Spleen (tissue), 11 donors: ENCODE results near the gene CWC22. TPM values are rescaled to one million over a fixed set of nuclear protein-coding genes. Genes with fewer than 3 reads are reported as not detected.

Source experiments
- DNase-seq: peaks from one replicate; pipeline ENCODE4 v3.0.0-alpha.2; 2020
- H3K27ac ChIP-seq, 8 donors: fragments of 200-600 bp; sonication (generic) in 7 of 8; 1 replicate in 4 of 8; 2 replicates in 4 of 8; pipeline versions ENCODE4 v1.5.0 to v1.8.0; 2016 to 2021; ENCODE audit warnings: inconsistent platforms in 4 of 8, mild to moderate bottlenecking in 4 of 8, moderate library complexity in 1 of 8
- H3K27me3 ChIP-seq, 7 donors: fragments of 200-600 bp; sonication (generic) in 6 of 7; replicated peaks in 1 of 7; 1 replicate in 4 of 7; 2 replicates in 3 of 7; pipeline versions ENCODE4 v1.5.0 to v1.8.0; 2016 to 2021; ENCODE audit warnings: inconsistent platforms in 3 of 7, mild to moderate bottlenecking in 1 of 7
- H3K36me3 ChIP-seq, 6 donors: fragments of 200-600 bp; sonication (generic) in 5 of 6; 1 replicate in 4 of 6; 2 replicates in 2 of 6; pipeline versions ENCODE4 v1.5.0 to v1.8.0; 2016 to 2021; ENCODE audit warnings: inconsistent platforms in 2 of 6
- H3K4me1 ChIP-seq, 6 donors: fragments of 200-600 bp; sonication (generic) in 5 of 6; 1 replicate in 3 of 6; 2 replicates in 3 of 6; pipeline versions ENCODE4 v1.5.0 to v1.8.0; 2016 to 2021; ENCODE audit warnings: inconsistent platforms in 3 of 6
- H3K4me3 ChIP-seq, 8 donors: fragments of 200-600 bp; sonication (generic) in 7 of 8; 1 replicate in 4 of 8; 2 replicates in 4 of 8; pipeline versions ENCODE4 v1.5.0 to v1.8.0; 2016 to 2021; ENCODE audit warnings: inconsistent platforms in 4 of 8, mild to moderate bottlenecking in 4 of 8, moderate library complexity in 2 of 8
- H3K9me3 ChIP-seq, 8 donors: fragments of 200-600 bp; sonication (generic) in 7 of 8; 1 replicate in 4 of 8; 2 replicates in 4 of 8; pipeline versions ENCODE4 v1.5.0 to v1.8.0; 2016 to 2021; ENCODE audit warnings: inconsistent platforms in 4 of 8
- POLR2A ChIP-seq, 3 donors: fragments of 450-650 bp; IDR thresholded peaks; one replicate each; pipeline ENCODE4 v1.5.1; 2017; ENCODE audit warnings: antibody characterized with exemption in 3 of 3, mild to moderate bottlenecking in 1 of 3
- POLR2AphosphoS5 ChIP-seq, 3 donors: sonication (generic); formaldehyde crosslinking; IDR thresholded peaks; one replicate each; pipeline ENCODE4 v1.5.1; 2017; ENCODE audit warnings: antibody characterized with exemption in 3 of 3
- WGBS, 5 donors: extraction: QIAGEN DNeasy Blood & Tissue Kit in 3 of 5; methylation state at CpG; one replicate each; pipeline versions ENCODE4 v1.1.5 to v1.1.7; 2013 to 2018; 5-methylcytosine and 5-hydroxymethylcytosine counted together
- intact Hi-C: fragments of 100-400 bp; cut with DNase I; formaldehyde crosslinking; loops from one replicate; pipeline ENCODE4 v1.15.0; 2023; ENCODE audit warnings: low total_unique reads
- polyA plus RNA-seq, 3 donors: library from polyadenylated mRNA; stranded (reverse); fragments of 200-250 nt; gene quantifications; one replicate each; pipeline ENCODE4 v1.2.1, GENCODE V29; 2013
- total RNA-seq, 7 donors: library from RNA; depleted of rRNA in 3 of 7; stranded (reverse); fragments of >200 nt in 3 of 7; fragmentation: NEBNext Ultra II Directional in 4 of 7; extraction: Animal tissue kit (Norgen Biotek cat#: 25700) in 4 of 7; gene quantifications; one replicate each; pipeline versions ENCODE4 v1.1.0 to v1.2.1, GENCODE V29; 2016 to 2021
- TF ChIP-seq, protein P1 (sequence below), 11 experiments: fragments of 200-600 bp in 7 of 11; fragments of 450-650 bp in 4 of 11; sonication (generic) in 4 of 11; IDR thresholded peaks in 8 of 11; conservative IDR thresholded peaks in 3 of 11; 1 replicate in 7 of 11; 2 replicates in 4 of 11; pipeline versions ENCODE4 v1.4.0 to v1.8.0; 2016 to 2021; ENCODE audit warnings: antibody characterized with exemption in 11 of 11, inconsistent platforms in 4 of 11, mild to moderate bottlenecking in 1 of 11
- donor health status: healthy with polysubstance abuse.
- donor health status: DM: no; HTN: no; CAD: no; lungs with moderate emphysema.
- donor health status: DM: no; HTN: no; CAD: no.
- donor health status: Bipolar disorder and iron deficiency.
- donor health status: healthy.
- donor health status: DM: no; HTN: no; CAD: no.
- donor health status: DM: yes; HTN: yes; CAD: no.

CWC22 gene
- total and polyA plus RNA-seq, 10 donors = 9.6 to 31.7 (median 21.5) TPM

DNA sequence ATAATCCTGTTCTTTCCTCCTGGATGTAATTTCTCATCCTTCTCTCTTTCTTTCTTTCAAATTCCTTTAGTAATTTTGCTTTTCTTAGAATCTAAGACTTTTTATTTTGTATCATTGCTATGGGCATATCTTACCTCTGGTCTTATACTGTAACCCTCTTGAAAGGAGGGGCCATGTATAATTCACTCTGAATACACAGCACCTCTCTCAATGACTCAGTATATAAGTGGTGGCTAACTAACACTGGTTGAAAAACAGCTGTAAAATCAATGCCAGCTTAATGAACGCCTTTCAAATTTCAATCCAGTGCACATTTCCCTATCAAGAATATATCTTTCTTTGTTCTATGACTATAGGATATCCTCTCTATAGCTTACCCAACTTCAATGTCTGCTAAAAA is 53.7 kb downstream of the CWC22 start:
- TF ChIP-seq POLR2A (IDR thresholded peaks at IDR 0.05) = no peak
- H3K4me1 ChIP-seq = no peaks in the 10 kb centered on the region
- no peaks in the 10 kb centered on the region for H3K9me3 ChIP-seq
- peaks cover 0 to 98% (median 79%) of the 10 kb centered on the region in 6 donors for H3K36me3 ChIP-seq
- H3K4me3 ChIP-seq = no peak overlapping the region
- DNase-seq = no peak
- no peak overlapping the region for H3K27ac ChIP-seq
- H3K27me3 ChIP-seq = no peaks in the 10 kb centered on the region
- intact Hi-C loops = no loop called here
- WGBS, 5 donors = 88 to 100% (median 97%) methylated on average over 1 of the region's 1 CpG

DNA sequence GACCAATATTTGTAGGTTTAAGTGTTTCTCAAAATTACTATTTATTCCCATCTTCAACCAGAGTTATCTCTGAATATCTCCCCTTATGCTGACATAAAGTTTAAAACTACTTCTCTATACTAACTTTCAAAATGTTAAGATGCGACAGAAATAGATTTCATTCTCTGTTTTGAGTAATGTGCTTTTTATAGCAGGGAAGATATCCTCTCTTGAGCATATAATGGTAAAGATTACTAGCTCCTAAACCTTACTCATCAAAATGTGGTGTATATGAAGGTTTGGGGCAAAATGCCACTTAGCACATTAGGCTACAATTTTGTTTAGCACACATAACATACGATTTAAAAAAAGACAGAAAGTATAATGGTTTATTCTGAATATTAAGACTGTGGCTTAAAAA is 54.4 kb downstream of the CWC22 start:
- no peak for DNase-seq
- intact Hi-C loops = no loop called here
- Histone ChIP-seq H3K27ac (no peak overlapping the region), H3K27me3 (no peaks in the 10 kb centered on the region), H3K4me1 (no peaks in the 10 kb centered on the region), H3K9me3 (no peaks in the 10 kb centered on the region), H3K4me3 (no peak overlapping the region), H3K36me3 (peaks cover 0 to 98% (median 75%) of the 10 kb centered on the region in 6 donors)
- TF ChIP-seq, protein P1, sequence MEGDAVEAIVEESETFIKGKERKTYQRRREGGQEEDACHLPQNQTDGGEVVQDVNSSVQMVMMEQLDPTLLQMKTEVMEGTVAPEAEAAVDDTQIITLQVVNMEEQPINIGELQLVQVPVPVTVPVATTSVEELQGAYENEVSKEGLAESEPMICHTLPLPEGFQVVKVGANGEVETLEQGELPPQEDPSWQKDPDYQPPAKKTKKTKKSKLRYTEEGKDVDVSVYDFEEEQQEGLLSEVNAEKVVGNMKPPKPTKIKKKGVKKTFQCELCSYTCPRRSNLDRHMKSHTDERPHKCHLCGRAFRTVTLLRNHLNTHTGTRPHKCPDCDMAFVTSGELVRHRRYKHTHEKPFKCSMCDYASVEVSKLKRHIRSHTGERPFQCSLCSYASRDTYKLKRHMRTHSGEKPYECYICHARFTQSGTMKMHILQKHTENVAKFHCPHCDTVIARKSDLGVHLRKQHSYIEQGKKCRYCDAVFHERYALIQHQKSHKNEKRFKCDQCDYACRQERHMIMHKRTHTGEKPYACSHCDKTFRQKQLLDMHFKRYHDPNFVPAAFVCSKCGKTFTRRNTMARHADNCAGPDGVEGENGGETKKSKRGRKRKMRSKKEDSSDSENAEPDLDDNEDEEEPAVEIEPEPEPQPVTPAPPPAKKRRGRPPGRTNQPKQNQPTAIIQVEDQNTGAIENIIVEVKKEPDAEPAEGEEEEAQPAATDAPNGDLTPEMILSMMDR (IDR thresholded peaks at IDR 0.05 in 8 of 11, conservative IDR thresholded peaks at IDR 0.05 in 3 of 11) = no peak
- TF ChIP-seq POLR2A (IDR thresholded peaks at IDR 0.05) (no peak), POLR2AphosphoS5 (IDR thresholded peaks at IDR 0.05) (no peak)
- WGBS, 5 donors = 80 to 93% (median 88%) methylated on average over 2 of the region's 2 CpGs

DNA sequence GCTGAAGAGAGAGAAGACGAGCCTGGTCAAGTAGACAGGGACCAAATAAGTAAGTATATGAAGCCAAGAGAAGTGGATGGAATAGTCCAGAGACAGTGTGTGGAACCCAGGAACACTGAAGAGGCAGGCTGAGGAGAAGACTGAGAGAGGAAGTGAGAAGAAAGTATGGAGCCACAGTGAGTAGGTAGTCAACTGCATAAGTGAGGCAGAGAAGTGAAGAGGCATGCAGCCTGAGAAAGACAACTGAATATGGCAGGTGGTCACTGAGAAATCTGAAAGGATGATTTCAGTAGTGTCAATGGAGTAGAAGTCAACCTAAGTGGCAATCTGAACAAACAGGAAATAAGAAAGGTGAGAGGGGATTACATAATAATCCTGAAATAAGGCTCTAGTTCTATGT is 55.4 kb downstream of the CWC22 start:
- H3K4me3 ChIP-seq = no peak overlapping the region
- 93 to 100% (median 94%) methylated on average over 1 of the region's 1 CpG for WGBS, 5 donors
- no peaks in the 10 kb centered on the region for H3K4me1 ChIP-seq
- H3K27ac ChIP-seq = no peak overlapping the region
- no peak for DNase-seq
- H3K36me3 ChIP-seq = peaks cover 0 to 98% (median 75%) of the 10 kb centered on the region in 6 donors
- TF ChIP-seq POLR2A (IDR thresholded peaks at IDR 0.05) (no peak), POLR2AphosphoS5 (IDR thresholded peaks at IDR 0.05) (no peak)
- TF ChIP-seq, protein P1 (IDR thresholded peaks at IDR 0.05 in 8 of 11, conservative IDR thresholded peaks at IDR 0.05 in 3 of 11) = no peak
- no peaks in the 10 kb centered on the region for H3K27me3 ChIP-seq
- no peaks in the 10 kb centered on the region for H3K9me3 ChIP-seq
- intact Hi-C loops = no loop called here

DNA sequence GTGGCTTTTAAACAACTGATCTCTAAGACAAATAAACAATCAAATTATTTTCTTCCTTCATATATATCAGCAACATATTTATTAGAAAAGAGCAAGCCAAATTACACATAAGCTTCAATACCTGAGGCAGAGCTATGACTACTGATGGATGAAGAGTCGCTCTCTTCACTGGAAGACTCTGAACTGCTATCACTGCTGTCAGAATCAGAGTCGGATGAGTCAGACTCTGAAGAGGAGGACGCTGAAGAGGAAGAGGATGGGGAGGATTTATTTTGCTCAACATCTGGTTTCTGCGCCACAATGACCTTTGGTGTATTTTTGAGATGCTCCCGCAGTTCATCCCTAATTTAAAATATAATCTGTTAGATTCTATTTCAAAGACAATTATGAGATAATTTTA is 56.7 kb downstream of the CWC22 start:
- WGBS, 5 donors = 80 to 90% (median 88%) methylated on average over 5 of the region's 5 CpGs
- intact Hi-C loops = no loop called here
- H3K36me3 ChIP-seq = peaks cover 0 to 100% (median 83%) of the 10 kb centered on the region in 6 donors

More for the DNA sequence above, 56.7 kb downstream of the CWC22 start:
- H3K27me3 ChIP-seq = no peaks in the 10 kb centered on the region
- DNase-seq = no peak
- H3K9me3 ChIP-seq = no peaks in the 10 kb centered on the region
- TF ChIP-seq, protein P1 (IDR thresholded peaks at IDR 0.05 in 8 of 11, conservative IDR thresholded peaks at IDR 0.05 in 3 of 11) = no peak
- TF ChIP-seq POLR2AphosphoS5 (IDR thresholded peaks at IDR 0.05) (no peak), POLR2A (IDR thresholded peaks at IDR 0.05) (no peak)
- H3K4me3 ChIP-seq = no peak overlapping the region
- H3K4me1 ChIP-seq = no peaks in the 10 kb centered on the region
- no peak overlapping the region for H3K27ac ChIP-seq
